22Rv1 (cell line): ENCODE measurements around the gene FAM200B.

ENCODE experiments used
- ZFX ChIP-seq: fragments of 450-650 bp; IDR thresholded peaks from 2 replicates; pipeline ENCODE4 v1.6.1; 2017; ENCODE audit warnings: antibody characterized with exemption, borderline replicate concordance
- TF ChIP-seq, protein P1 (sequence below): fragments of 450-650 bp; IDR thresholded peaks from 2 replicates; pipeline ENCODE4 v1.5.1; 2017; ENCODE audit warnings: mild to moderate bottlenecking

DNA sequence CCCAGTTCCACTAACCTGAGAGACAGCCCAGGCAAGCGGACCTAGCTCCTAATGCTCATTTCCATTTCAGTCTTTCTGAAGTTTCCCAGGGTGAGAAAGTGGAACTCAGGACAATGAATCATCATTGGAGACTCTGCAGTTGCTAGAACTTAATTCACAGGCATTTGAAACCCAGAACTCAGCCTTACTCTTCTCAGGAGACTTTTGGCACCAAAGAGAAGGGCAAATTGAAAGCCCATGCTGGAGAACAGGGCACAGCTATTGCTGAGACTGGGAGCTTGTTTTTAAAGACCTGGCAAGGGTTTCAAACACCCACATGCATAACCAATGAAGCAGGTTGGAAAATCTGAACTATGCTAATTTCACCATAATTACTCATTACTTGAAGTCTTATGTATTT, 57.2 kb downstream of the FAM200B start:
- TF ChIP-seq, protein P1, sequence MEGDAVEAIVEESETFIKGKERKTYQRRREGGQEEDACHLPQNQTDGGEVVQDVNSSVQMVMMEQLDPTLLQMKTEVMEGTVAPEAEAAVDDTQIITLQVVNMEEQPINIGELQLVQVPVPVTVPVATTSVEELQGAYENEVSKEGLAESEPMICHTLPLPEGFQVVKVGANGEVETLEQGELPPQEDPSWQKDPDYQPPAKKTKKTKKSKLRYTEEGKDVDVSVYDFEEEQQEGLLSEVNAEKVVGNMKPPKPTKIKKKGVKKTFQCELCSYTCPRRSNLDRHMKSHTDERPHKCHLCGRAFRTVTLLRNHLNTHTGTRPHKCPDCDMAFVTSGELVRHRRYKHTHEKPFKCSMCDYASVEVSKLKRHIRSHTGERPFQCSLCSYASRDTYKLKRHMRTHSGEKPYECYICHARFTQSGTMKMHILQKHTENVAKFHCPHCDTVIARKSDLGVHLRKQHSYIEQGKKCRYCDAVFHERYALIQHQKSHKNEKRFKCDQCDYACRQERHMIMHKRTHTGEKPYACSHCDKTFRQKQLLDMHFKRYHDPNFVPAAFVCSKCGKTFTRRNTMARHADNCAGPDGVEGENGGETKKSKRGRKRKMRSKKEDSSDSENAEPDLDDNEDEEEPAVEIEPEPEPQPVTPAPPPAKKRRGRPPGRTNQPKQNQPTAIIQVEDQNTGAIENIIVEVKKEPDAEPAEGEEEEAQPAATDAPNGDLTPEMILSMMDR = no peak
- no peak for TF ChIP-seq ZFX
